GM21526 (cell line): Measurements from ENCODE around the gene MAML1.
A peak's percentile ranks its signal among the peaks of the same experiment; 100 is the strongest.

ENCODE experiments used
- ATAC-seq: cut with Tn5 transposase; IDR thresholded peaks from one replicate; pipeline ENCODE4 v1.9.1; 2021; ENCODE audit warnings: moderate library complexity; ENCODE audit not compliant: unreplicated experiment, low FRiP score

Gene MAML1

DNA sequence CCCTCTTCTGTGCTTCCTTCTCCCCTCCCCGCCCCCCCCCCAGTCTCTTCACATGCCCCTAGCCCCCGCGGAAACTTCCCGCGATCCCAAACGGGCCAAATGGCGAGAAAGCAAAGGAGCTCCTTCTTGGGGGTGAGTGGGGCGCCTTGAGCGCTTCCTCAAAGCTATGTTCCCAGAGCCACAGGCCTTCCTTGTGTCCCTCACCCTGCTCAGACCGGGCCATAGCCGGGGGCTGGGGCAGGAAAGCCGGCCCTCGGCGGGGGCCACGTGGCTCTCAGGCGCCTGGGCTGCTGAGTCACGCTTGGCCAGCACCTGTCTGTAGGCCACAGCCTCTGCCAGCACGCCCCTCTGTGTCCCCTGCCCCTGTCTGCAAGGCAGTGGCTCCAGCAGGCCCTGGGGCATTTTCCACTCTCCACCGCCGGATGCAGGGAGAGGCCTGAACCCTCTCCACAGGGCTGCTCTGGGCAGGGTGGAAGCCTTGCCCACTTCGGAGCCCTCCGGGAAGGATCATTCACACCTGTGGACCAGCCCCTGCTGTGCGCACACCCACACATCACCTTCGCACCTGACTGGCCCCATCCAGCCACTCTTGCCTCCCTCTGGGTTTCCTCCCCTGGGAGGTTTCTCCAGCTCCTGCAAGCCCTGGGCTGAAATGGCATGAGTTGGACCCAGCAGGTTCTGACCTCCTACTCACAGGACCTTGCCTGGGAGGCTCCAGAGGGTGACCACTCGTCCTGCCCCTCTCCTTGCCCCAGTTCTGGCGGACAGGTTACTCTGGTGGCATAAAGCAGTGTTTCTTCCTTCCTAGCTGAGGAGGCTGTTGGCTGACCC lies 86.9 kb downstream of the MAML1 start:
- no peak for ATAC-seq

DNA sequence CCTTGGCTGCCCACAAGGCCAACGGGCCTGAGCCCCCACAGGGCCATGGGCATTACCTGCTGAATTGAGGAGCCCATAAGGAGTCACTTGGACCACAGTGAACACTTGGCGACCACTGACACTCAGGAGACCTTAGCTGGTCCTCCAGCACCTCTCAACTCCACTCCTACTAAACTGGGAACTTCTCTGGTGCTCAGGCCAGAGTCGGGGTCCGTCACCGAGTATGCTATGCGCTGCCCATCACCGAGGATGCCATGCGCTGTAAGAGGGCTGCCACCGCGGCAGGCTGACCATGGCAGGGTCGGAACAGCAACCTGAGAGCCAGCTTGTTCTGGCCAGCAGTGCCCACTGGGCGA lies 87.5 kb downstream of the MAML1 start:
- no peak for ATAC-seq

DNA sequence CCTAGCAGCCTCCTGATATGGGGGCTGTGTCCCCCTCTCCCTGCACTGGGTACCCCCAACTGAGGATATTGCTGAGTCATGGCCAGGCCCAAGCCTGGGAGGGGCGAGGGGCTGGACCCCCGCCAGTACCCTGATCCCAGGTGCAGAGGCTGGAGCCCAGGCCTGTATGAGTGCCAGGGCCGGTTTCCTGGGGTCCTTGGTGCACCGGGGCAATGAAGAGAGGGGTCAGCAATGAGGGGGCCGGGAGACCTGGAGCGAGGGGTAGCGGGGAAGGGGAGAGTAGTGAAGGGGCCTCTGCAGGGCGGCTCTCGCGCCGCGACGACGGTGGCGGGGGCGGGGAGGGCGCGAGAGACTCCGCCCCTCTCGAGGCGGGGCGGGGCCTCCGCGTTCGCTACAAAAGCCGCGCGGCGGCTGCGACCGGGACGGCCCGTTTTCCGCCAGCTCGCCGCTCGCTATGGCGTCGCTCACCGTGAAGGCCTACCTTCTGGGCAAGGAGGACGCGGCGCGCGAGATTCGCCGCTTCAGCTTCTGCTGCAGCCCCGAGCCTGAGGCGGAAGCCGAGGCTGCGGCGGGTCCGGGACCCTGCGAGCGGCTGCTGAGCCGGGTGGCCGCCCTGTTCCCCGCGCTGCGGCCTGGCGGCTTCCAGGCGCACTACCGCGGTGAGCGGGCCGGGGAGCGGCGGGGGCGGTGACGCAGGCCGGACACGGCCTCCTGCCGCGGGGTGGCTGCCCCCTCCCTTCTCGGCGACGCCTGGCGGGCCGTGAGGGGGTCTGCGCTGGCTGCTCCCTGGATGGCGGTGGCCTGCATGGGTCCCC lies 88.1 kb downstream of the MAML1 start, which contains the start of gene SQSTM1:
TSS of gene SQSTM1 (plus strand) at position 423 of the 815 bp plus-strand sequence. CDS start at position 455, 32 bp downstream.
- peak; percentile 37 for ATAC-seq

DNA sequence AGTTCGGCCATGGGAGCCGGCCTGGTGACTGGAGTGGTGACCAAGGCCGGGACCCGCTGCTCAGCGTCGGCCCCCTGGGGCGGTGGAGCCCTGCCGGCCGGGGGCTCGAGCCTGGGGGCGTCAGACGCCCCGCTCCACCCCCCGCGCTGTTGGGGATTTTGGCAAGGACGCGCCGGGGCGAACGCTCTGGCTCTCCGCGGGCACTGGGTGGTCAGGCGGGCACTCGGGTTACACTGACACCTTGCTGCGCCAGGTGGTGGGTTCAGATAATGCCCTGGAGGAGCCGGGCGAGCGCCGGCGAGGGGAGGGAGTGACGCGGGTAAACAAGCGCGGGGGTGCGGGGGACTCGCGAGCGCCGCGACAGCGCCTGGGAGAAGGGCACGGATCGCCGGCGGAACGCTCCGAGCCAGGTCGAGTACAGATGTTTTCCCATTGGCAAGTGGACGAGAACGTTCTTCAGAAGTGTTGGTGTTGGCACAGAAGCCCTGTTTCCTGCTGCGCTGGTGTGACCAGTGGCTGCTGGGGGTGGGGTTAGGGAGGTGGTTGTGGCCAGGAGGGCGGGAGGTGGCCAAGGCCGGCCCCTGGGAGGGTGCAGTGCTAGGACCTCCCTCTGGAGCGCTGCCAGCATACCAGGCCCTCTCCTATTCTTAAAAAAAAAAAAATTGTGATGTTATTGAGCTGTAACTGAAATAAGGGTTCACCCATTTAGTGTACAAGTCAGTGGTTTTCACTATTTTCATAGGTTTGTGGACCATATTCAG lies 88.9 kb downstream of the MAML1 start:
- ATAC-seq = peak; percentile 43

DNA sequence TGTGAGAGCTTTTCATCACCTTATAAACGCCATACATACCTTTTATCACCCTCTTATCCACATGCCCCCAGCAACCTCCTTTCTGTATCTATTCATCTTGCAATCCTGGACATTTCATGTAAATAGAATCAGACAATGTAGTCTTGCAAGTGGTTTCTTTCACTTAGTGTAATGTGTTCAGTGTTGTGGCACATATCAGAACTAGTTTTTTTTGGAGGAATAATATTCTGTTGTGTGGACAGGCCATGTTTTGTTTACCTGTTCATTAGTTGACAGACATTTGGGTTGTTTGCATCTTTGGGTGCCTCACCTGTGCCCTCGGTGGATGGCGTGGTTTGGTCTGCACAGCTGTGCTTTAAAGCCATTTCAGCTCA lies 89.4 kb downstream of the MAML1 start:
- ATAC-seq = no peak

DNA sequence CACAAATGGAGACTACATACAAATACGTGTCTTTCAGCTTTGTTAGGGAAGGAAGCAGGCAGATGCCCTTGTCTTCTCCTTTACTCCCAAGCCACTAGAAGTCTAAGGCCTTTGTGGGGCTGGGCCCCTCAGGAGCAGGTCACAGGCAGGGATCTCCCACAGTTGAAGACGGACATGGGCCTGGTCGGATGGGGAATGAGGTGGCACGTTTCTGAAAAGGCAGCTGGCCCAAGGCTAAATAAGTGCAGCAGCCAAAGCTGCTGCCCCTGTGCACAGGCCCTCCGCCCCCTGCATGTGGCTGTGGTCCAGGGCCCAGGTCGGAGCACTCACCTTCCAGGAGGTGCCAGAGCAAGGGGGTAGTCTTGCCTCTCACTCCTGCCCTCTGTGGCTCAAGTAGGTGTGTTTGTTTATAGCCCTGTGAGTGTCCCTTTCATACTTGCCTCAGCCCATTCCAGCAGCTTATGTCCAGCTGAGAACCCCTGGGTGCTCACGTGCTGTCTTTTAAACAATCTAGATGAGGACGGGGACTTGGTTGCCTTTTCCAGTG lies 89.9 kb downstream of the MAML1 start:
- no peak for ATAC-seq

DNA sequence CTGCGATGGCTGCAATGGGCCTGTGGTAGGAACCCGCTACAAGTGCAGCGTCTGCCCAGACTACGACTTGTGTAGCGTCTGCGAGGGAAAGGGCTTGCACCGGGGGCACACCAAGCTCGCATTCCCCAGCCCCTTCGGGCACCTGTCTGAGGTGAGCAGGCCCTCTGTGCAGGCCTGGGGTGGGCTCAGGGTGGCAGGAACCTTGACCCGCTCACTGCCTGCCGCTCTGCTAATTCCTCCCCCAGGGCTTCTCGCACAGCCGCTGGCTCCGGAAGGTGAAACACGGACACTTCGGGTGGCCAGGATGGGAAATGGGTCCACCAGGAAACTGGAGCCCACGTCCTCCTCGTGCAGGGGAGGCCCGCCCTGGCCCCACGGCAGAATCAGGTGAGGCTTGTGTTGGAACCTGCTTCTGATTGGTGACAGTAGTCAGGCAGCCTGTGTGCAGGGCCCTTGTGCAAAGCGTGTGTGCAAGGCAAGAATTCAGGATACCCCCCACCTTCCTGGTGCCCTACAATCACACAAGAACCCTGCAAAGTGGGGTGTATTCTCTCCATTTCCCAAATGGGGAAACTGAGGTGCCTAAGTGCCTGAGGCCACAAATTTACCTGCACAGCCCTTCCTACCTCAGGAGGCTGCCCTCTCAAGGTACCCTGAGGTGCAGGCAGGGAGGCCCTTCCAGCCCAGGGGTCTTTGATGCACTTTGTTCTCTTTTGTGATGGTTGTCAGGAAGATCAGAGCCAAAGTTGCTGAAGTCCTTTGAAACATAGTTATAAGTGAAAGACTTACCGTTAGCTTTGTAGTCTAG lies 91.5 kb downstream of the MAML1 start:
- no peak for ATAC-seq

DNA sequence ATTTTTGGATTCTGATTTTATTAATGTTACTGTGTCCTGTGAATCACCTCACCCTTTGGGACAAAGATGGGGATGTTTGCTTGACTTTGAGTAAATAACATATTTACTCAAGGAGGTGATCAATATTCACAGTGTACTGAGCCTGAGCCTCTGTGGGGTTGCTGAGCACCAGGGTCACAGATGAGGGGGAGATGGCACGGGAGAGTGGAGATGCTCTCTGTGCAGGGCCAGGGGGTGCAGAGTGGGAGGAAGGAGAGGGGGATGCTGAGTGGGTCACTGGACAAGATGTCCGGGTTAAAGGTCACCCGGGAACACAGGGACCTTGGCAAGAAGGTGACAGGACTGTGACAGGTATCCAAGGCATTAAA lies 92.1 kb downstream of the MAML1 start:
- no peak for ATAC-seq

DNA sequence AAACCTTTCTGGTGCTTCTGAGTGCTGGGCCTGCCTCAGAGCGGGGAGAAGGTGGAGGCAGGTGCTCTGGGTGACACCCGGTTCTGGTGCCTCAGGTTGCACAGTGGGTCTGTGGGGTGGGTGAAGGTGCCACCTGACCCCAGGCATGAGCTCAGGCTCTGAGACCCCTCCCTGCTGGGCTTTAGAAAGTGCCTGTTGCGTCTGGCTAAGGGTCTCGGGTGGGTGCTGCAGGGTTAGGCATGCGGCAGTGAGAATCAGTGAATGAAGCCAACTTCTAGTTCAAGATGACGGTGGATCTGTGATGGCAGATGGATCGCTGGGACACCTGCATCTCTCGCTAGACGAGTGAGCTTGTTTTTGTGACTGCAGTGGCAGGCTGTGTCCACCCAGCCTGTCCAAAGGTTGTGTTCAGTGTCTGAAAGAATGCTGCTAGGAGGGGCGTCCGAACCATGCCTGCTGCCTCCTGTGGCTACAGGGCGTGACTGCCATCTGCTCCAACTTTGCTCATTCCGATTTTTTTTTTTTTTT lies 93.1 kb downstream of the MAML1 start:
- ATAC-seq = no peak
